Sigmoid colon (tissue), 7 donors: Measurements from ENCODE around the gene SLC36A2. TPM values are rescaled to one million over a fixed set of nuclear protein-coding genes. Genes with fewer than 3 reads are reported as not detected.
A peak's percentile ranks its signal among the peaks of the same experiment; 100 is the strongest.

Experiments
- DNase-seq: peaks from one replicate; pipeline ENCODE4 v3.0.0-alpha.2; 2019
- H3K27ac ChIP-seq, 4 donors: fragments of 200-600 bp; sonication (generic); one replicate each; pipeline ENCODE4 v1.5.1; 2016 to 2019; ENCODE audit warnings: mild to moderate bottlenecking in 1 of 4
- H3K27me3 ChIP-seq, 3 donors: fragments of 200-600 bp; sonication (generic); one replicate each; pipeline ENCODE4 v1.5.1; 2019; ENCODE audit warnings: mild to moderate bottlenecking in 1 of 3
- H3K36me3 ChIP-seq, 4 donors: fragments of 200-600 bp; sonication (generic); one replicate each; pipeline ENCODE4 v1.5.1; 2016 to 2019
- H3K4me1 ChIP-seq, 4 donors: fragments of 200-600 bp; sonication (generic); one replicate each; pipeline ENCODE4 v1.5.1; 2017 to 2019
- H3K4me3 ChIP-seq, 4 donors: fragments of 200-600 bp; sonication (generic); one replicate each; pipeline ENCODE4 v1.5.1; 2017 to 2019; ENCODE audit warnings: mild to moderate bottlenecking in 2 of 4, moderate library complexity in 1 of 4
- H3K9me3 ChIP-seq, 4 donors: fragments of 200-600 bp in 3 of 4; sonication (generic) in 3 of 4; one replicate each; pipeline versions ENCODE4 v1.5.1 to v1.6.1; 2013 to 2019
- CTCF ChIP-seq, 4 experiments: fragments of 450-650 bp in 3 of 4; fragments of 200-600 bp in 1 of 4; IDR thresholded peaks; one replicate each; pipeline ENCODE4 v1.5.1; 2016 to 2019; ENCODE audit warnings: antibody characterized with exemption in 4 of 4, mild to moderate bottlenecking in 3 of 4, moderate library complexity in 2 of 4
- EP300 ChIP-seq, 4 donors: sonication (generic); formaldehyde crosslinking; IDR thresholded peaks; one replicate each; pipeline ENCODE4 v1.6.1; 2017; ENCODE audit warnings: antibody characterized with exemption in 4 of 4
- POLR2A ChIP-seq, 2 donors: fragments of 450-650 bp; IDR thresholded peaks; one replicate each; pipeline ENCODE4 v1.6.1; 2016; ENCODE audit warnings: antibody characterized with exemption in 2 of 2, mild to moderate bottlenecking in 2 of 2, moderate library complexity in 2 of 2
- POLR2AphosphoS5 ChIP-seq, 4 donors: sonication (generic); formaldehyde crosslinking; IDR thresholded peaks; one replicate each; pipeline ENCODE4 v1.6.1; 2017; ENCODE audit warnings: antibody characterized with exemption in 4 of 4
- WGBS, 2 donors: extraction: QIAGEN DNeasy Blood & Tissue Kit; methylation state at CpG; one replicate each; pipeline ENCODE4 v1.1.7; 2013; 5-methylcytosine and 5-hydroxymethylcytosine counted together
- intact Hi-C: fragments of 100-400 bp; cut with DNase I; formaldehyde crosslinking; loops from one replicate; pipeline ENCODE4 v1.15.1; 2023
- polyA plus RNA-seq, 3 donors: library from polyadenylated mRNA; stranded (reverse); fragments of 200-250 nt; gene quantifications; one replicate each; pipeline ENCODE4 v1.2.3, GENCODE V29; 2013
- total RNA-seq, 4 donors: library from RNA; depleted of rRNA; stranded (reverse); fragments of >200 nt; gene quantifications; one replicate each; pipeline ENCODE4 v1.1.0, GENCODE V29; 2016
- donor health status: healthy with polysubstance abuse.
- donor health status: Bipolar disorder and iron deficiency.
- donor health status: healthy.

Gene SLC36A2
- total and polyA plus RNA-seq, 7 donors: not detected

- Histone ChIP-seq H3K27ac (no peak overlapping the region), H3K9me3 (no peaks in the 10 kb centered on the region), H3K36me3 (no peaks in the 10 kb centered on the region), H3K4me3 (no peak overlapping the region), H3K27me3 (no peaks in the 10 kb centered on the region), H3K4me1 (no peaks in the 10 kb centered on the region)
- intact Hi-C loops: no loop called here
- TF ChIP-seq POLR2A (IDR thresholded peaks at IDR 0.05): no peak
- peak in 3 of 4 experiments; percentile 21 to 49 (median 25) for TF ChIP-seq CTCF (IDR thresholded peaks at IDR 0.05)
- 26 to 57% methylated on average over 6 of the region's 6 CpGs for WGBS, 2 donors
- no peak for DNase-seq
These were observed 49.1 kb downstream of the SLC36A2 start for GRCh38 chr5:151298063-151298855.

GRCh38 chr5:151296974-151297373 is 50.4 kb downstream of the SLC36A2 start:
- WGBS, 2 donors: 64 to 82% methylated on average over 2 of the region's 2 CpGs
- H3K36me3 ChIP-seq: no peaks in the 10 kb centered on the region
- intact Hi-C loops: no loop called here
- no peak for DNase-seq
- TF ChIP-seq POLR2AphosphoS5 (IDR thresholded peaks at IDR 0.05): no peak
- TF ChIP-seq EP300 (IDR thresholded peaks at IDR 0.05): no peak
- TF ChIP-seq CTCF (IDR thresholded peaks at IDR 0.05): no peak
- no peak for TF ChIP-seq POLR2A (IDR thresholded peaks at IDR 0.05)
- H3K4me3 ChIP-seq: no peak overlapping the region
- H3K9me3 ChIP-seq: no peaks in the 10 kb centered on the region
- no peaks in the 10 kb centered on the region for H3K27me3 ChIP-seq
- H3K4me1 ChIP-seq: no peaks in the 10 kb centered on the region
- H3K27ac ChIP-seq: no peak overlapping the region

- Histone ChIP-seq H3K4me1 (no peaks in the 10 kb centered on the region), H3K36me3 (no peaks in the 10 kb centered on the region), H3K27me3 (no peaks in the 10 kb centered on the region), H3K4me3 (no peak overlapping the region), H3K27ac (no peak overlapping the region), H3K9me3 (no peaks in the 10 kb centered on the region)
- DNase-seq: no peak
- TF ChIP-seq POLR2AphosphoS5 (IDR thresholded peaks at IDR 0.05) (no peak), POLR2A (IDR thresholded peaks at IDR 0.05) (no peak), EP300 (IDR thresholded peaks at IDR 0.05) (no peak), CTCF (IDR thresholded peaks at IDR 0.05) (no peak)
- WGBS, 2 donors: 68 to 81% methylated on average over 1 of the region's 1 CpG
- intact Hi-C loops: no loop called here
These were observed 50.9 kb downstream of the SLC36A2 start for GRCh38 chr5:151296478-151296830.

GRCh38 chr5:151295791-151296477 is 51.4 kb downstream of the SLC36A2 start:
- DNase-seq: no peak
- intact Hi-C loops: no loop called here
- H3K4me1 ChIP-seq: no peaks in the 10 kb centered on the region
- no peak overlapping the region for H3K4me3 ChIP-seq
- no peaks in the 10 kb centered on the region for H3K27me3 ChIP-seq
- no peaks in the 10 kb centered on the region for H3K9me3 ChIP-seq
- 58 to 69% methylated on average over 7 of the region's 7 CpGs for WGBS, 2 donors
- no peaks in the 10 kb centered on the region for H3K36me3 ChIP-seq
- TF ChIP-seq EP300 (IDR thresholded peaks at IDR 0.05) (no peak), CTCF (IDR thresholded peaks at IDR 0.05) (no peak), POLR2A (IDR thresholded peaks at IDR 0.05) (no peak), POLR2AphosphoS5 (IDR thresholded peaks at IDR 0.05) (no peak)
- no peak overlapping the region for H3K27ac ChIP-seq
